B cell (primary cell): Measurements from ENCODE around the gene MTF1. TPM values are rescaled to one million over a fixed set of nuclear protein-coding genes. Genes with fewer than 3 reads are reported as not detected.

Experiments
- ATAC-seq: fragments of 200-7000 bp; cut with Tn5 transposase; one replicate; pipeline ENCODE4 v1.10.0; 2021; ENCODE audit warnings: low read depth, mild to moderate bottlenecking, moderate number of reproducible peaks, moderate library complexity
- CTCF ChIA-PET: fragments of 350-600 bp; sonication (Branson Sonifier 250); formaldehyde crosslinking; loops from one replicate; lab custom pipeline; 2021; ENCODE audit warnings: antibody characterized with exemption, inconsistent platforms; lab: Charles Lee
- POLR2A ChIA-PET: fragments of 350-600 bp; sonication (Branson Sonifier 250); formaldehyde crosslinking; loops from one replicate; lab custom pipeline; 2021; ENCODE audit warnings: antibody characterized with exemption; lab: Charles Lee
- DNase-seq: peaks from one replicate; pipeline ENCODE4 v3.0.0; 2013
- H2AFZ ChIP-seq: 2 replicates; pipeline ENCODE4 v1.6.1; 2012; ENCODE audit warnings: mild to moderate bottlenecking, low read depth, low read length; ENCODE audit not compliant: insufficient read depth, poor library complexity, severe bottlenecking
- H3K27ac ChIP-seq, 2 donors: 1 replicate in 1 of 2; 2 replicates in 1 of 2; pipeline ENCODE4 v1.5.1; 2012 to 2013; ENCODE audit warnings: low read length in 2 of 2, mild to moderate bottlenecking in 2 of 2, moderate library complexity in 1 of 2
- H3K27me3 ChIP-seq, 4 experiments: fragments of 200-600 bp in 1 of 4; sonication (generic) in 1 of 4; replicated peaks in 1 of 4; 1 replicate in 2 of 4; 2 replicates in 2 of 4; pipeline versions ENCODE4 v1.6.1 to v1.7.0; 2013 to 2016; ENCODE audit warnings: low read length in 3 of 4, mild to moderate bottlenecking in 2 of 4, mixed read lengths in 1 of 4, moderate library complexity in 1 of 4; ENCODE audit not compliant: insufficient read depth in 4 of 4, control insufficient read depth in 3 of 4; ENCODE audit errors: control extremely low read depth in 1 of 4
- H3K36me3 ChIP-seq, 2 experiments: replicated peaks in 1 of 2; 1 replicate in 1 of 2; 2 replicates in 1 of 2; pipeline versions ENCODE4 v1.6.1 to v1.7.1; 2013; ENCODE audit warnings: low read length in 1 of 2; ENCODE audit not compliant: insufficient read depth in 2 of 2, control insufficient read depth in 1 of 2; ENCODE audit errors: control extremely low read depth in 1 of 2, extremely low read depth in 1 of 2
- H3K4me1 ChIP-seq, 2 donors: fragments of 200-600 bp in 1 of 2; sonication (generic) in 1 of 2; 1 replicate in 1 of 2; 2 replicates in 1 of 2; pipeline versions ENCODE4 v1.5.1 to v1.6.1; 2013 to 2017; ENCODE audit warnings: low read length in 2 of 2; ENCODE audit not compliant: control insufficient read depth in 2 of 2, insufficient read depth in 2 of 2
- H3K4me2 ChIP-seq: replicated peaks from 2 replicates; pipeline ENCODE3; 2012; ENCODE audit warnings: mild to moderate bottlenecking, low read depth, low read length; ENCODE audit not compliant: poor library complexity, severe bottlenecking
- H3K4me3 ChIP-seq, 5 experiments: fragments of 200-600 bp in 1 of 5; sonication (generic) in 1 of 5; 1 replicate in 3 of 5; 2 replicates in 2 of 5; pipeline versions ENCODE4 v1.5.1 to v1.7.0; 2011 to 2016; ENCODE audit warnings: low read length in 4 of 5, mild to moderate bottlenecking in 4 of 5, low read depth in 2 of 5, control low read depth in 1 of 5, moderate library complexity in 1 of 5; ENCODE audit not compliant: insufficient read depth in 1 of 5; ENCODE audit errors: control extremely low read depth in 1 of 5, extremely low read depth in 1 of 5
- H3K79me2 ChIP-seq: fragments of 200-600 bp; sonication (generic); one replicate; pipeline ENCODE4 v1.6.0; 2016; ENCODE audit warnings: low read length; ENCODE audit not compliant: control insufficient read depth, insufficient read depth
- H3K9ac ChIP-seq: fragments of 200-600 bp; sonication (generic); 2 replicates; pipeline ENCODE4 v1.6.1; 2017; ENCODE audit warnings: mild to moderate bottlenecking, low read length, moderate library complexity
- H3K9me3 ChIP-seq, 3 donors: one replicate each; pipeline versions ENCODE4 v1.6.1 to v1.7.1; 2013; ENCODE audit warnings: low read length in 2 of 3; ENCODE audit not compliant: control insufficient read depth in 2 of 3, insufficient read depth in 1 of 3; ENCODE audit errors: control extremely low read depth in 1 of 3
- H4K20me1 ChIP-seq: 2 replicates; pipeline ENCODE4 v1.6.0; 2012; ENCODE audit warnings: mild to moderate bottlenecking, low read length; ENCODE audit not compliant: insufficient read depth, control insufficient read depth, poor library complexity, severe bottlenecking
- H3K27ac Mint-ChIP-seq: one replicate; pipeline ENCODE4 v1.8.0; 2021; ENCODE audit warnings: mixed read lengths
- H3K27me3 Mint-ChIP-seq: one replicate; pipeline ENCODE4 v1.8.0; 2021; ENCODE audit warnings: mixed read lengths
- H3K4me1 Mint-ChIP-seq: one replicate; pipeline ENCODE4 v1.8.0; 2021; ENCODE audit warnings: mixed read lengths
- H3K4me3 Mint-ChIP-seq: one replicate; pipeline ENCODE4 v1.8.0; 2021; ENCODE audit warnings: mixed read lengths
- H3K9me3 Mint-ChIP-seq: one replicate; pipeline ENCODE4 v1.8.0; 2022; ENCODE audit warnings: mixed read lengths; ENCODE audit not compliant: insufficient read depth
- CTCF ChIP-seq: fragments of 200-600 bp; IDR thresholded peaks from one replicate; pipeline ENCODE4 v1.8.0; 2022; ENCODE audit warnings: antibody characterized with exemption, mild to moderate bottlenecking
- EZH2 ChIP-seq: IDR thresholded peaks from 2 replicates; pipeline ENCODE4 v1.6.1; 2012; ENCODE audit warnings: borderline replicate concordance, low read depth, mild to moderate bottlenecking, moderate library complexity, low read length; ENCODE audit not compliant: insufficient read depth, poor library complexity, severe bottlenecking
- WGBS: methylation state at CpG from one replicate; pipeline ENCODE4 v1.1.5; 2013; ENCODE audit warnings: missing lambda C conversion rate; ENCODE audit not compliant: insufficient coverage; 5-methylcytosine and 5-hydroxymethylcytosine counted together
- intact Hi-C: fragments of 100-400 bp; cut with micrococcal nuclease; formaldehyde crosslinking; loops from one replicate; pipeline ENCODE4 v1.10.0; 2022
- polyA plus RNA-seq: library from polyadenylated mRNA; depleted of rRNA; stranded (reverse); fragments of >200 nt; gene quantifications from 2 replicates; pipeline ENCODE4 v1.2.3, GENCODE V29; 2012
- total RNA-seq, 2 donors: library from RNA; stranded (reverse); fragments of 120-200 nt in 1 of 2; gene quantifications; 1 replicate in 1 of 2; 2 replicates in 1 of 2; pipeline versions ENCODE4 v1.2.3 to v1.2.4, GENCODE V29; 2013 to 2022

The MTF1 gene
- total and polyA plus RNA-seq, 2 donors (not counting 1 experiment from before 2014, with no cell fraction given), result 6.2 to 36.7 TPM

DNA sequence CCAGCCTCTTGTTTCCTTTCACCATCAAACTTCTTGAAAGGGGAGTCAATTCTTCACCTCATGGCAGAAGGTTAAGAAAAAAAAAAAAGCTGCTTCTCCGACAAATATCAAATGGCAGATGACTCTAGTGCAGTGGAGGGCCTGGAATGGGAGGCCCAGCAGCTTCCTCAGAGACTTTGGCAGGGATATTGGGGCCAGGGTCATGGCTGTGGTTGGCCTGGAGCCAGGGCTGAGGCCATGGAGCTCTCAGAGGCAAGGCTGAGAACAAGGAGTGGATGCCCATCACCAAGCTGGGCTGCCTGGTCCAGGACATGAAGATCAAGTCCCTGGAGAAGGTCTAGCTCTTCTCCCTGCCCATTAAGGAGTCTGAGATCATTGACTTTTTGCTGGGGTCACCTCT lies 18.7 kb downstream of the MTF1 start:
- Histone ChIP-seq H3K9me3 (no peaks in the 10 kb centered on the region), H3K27me3 (no peaks in the 10 kb centered on the region), H3K9ac (no peak overlapping the region), H3K36me3 (peaks cover 9 to 55% of the 10 kb centered on the region in 2 experiments), H3K27ac (no peak overlapping the region), H3K79me2 (peaks cover 55% of the 10 kb centered on the region), H3K4me2 (no peak overlapping the region), H3K4me1 (no peaks in the 10 kb centered on the region), H3K4me3 (no peak overlapping the region), H4K20me1 (peaks cover 15% of the 10 kb centered on the region), H2AFZ (no peak overlapping the region)
- ChIA-PET POLR2A (no interaction called here), CTCF (interaction anchor here (0.8 to 1.4 kb wide), 3 partner anchors 10 to 19 kb away, joined by 3 to 4 read pairs (median 3); partner anchors contain the start of gene MTF1)
- WGBS, result 75% methylated on average over 1 of the region's 1 CpG
- intact Hi-C loops, result no loop called here
- no peak for TF ChIP-seq EZH2
- no peak for TF ChIP-seq CTCF
- DNase-seq (no peak), ATAC-seq (no peak)
- peaks cover 11% of the 10 kb centered on the region for H3K4me1 Mint-ChIP-seq
- no peak overlapping the region for H3K27ac Mint-ChIP-seq
- H3K4me3 Mint-ChIP-seq, result no peak overlapping the region
- H3K9me3 Mint-ChIP-seq, result no peaks in the 10 kb centered on the region
- no peaks in the 10 kb centered on the region for H3K27me3 Mint-ChIP-seq

DNA sequence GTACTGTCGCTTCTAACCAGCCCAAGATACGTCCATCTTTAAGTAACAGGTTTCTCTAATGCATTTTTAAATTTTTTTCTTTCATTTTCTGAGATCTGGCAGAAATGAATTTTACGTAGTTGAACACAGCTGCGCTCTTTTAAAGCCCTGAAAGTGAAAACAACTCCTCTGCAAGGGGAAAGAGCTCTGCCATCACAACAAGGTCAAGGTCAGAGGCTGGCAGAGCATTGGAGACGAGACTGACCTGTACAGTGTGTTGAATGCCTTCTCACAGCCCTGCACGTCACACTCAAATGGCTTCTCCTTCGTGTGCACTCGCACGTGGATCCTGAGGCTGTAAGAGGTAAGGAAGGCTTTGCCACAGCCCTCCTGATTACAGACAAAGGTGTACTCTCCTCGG lies 19.7 kb downstream of the MTF1 start:
- Histone ChIP-seq H3K9ac (no peak overlapping the region), H3K79me2 (peaks cover 46% of the 10 kb centered on the region), H3K27ac (no peak overlapping the region), H3K4me3 (no peak overlapping the region), H4K20me1 (peaks cover 15% of the 10 kb centered on the region), H3K27me3 (no peaks in the 10 kb centered on the region), H3K9me3 (no peaks in the 10 kb centered on the region), H3K36me3 (peaks cover 17 to 64% of the 10 kb centered on the region in 2 experiments), H2AFZ (no peak overlapping the region), H3K4me2 (no peak overlapping the region), H3K4me1 (no peaks in the 10 kb centered on the region)
- ChIA-PET CTCF (interaction anchor here (1.0 kb wide), 1 partner anchor 11 kb away, joined by 3 read pairs; no protein-coding TSS in a partner anchor), POLR2A (no interaction called here)
- TF ChIP-seq CTCF, result no peak
- TF ChIP-seq EZH2, result no peak
- DNase-seq, result no peak
- Mint-ChIP-seq H3K4me3 (no peak overlapping the region), H3K27me3 (no peaks in the 10 kb centered on the region), H3K4me1 (peaks cover 5% of the 10 kb centered on the region), H3K27ac (no peak overlapping the region), H3K9me3 (no peaks in the 10 kb centered on the region)
- WGBS, result 97% methylated on average over 9 of the region's 10 CpGs
- intact Hi-C loops, result no loop called here
- ATAC-seq, result no peak
